BLaER1 (cell line): ENCODE data around the gene CLIC3.

ENCODE experiments used
- H3K27ac ChIP-seq: shearing (Covaris generic); formaldehyde crosslinking; 2 replicates; pipeline ENCODE4 v1.8.1; 2022
- H3K27me3 ChIP-seq: shearing (Covaris generic); formaldehyde crosslinking; 2 replicates; pipeline ENCODE4 v1.8.1; 2022
- H3K36me3 ChIP-seq: shearing (Covaris generic); formaldehyde crosslinking; 2 replicates; pipeline ENCODE4 v1.8.1; 2022
- H3K4me1 ChIP-seq: shearing (Covaris generic); formaldehyde crosslinking; 2 replicates; pipeline ENCODE4 v1.8.1; 2022
- H3K4me2 ChIP-seq: shearing (Covaris generic); formaldehyde crosslinking; 2 replicates; pipeline ENCODE4 v1.8.1; 2022
- H3K4me3 ChIP-seq: shearing (Covaris generic); formaldehyde crosslinking; 2 replicates; pipeline ENCODE4 v1.8.1; 2022
- H3K9ac ChIP-seq: shearing (Covaris generic); formaldehyde crosslinking; 2 replicates; pipeline ENCODE4 v1.8.1; 2022
- H3K9me3 ChIP-seq: shearing (Covaris generic); formaldehyde crosslinking; 2 replicates; pipeline ENCODE4 v1.8.1; 2022
- H4K20me1 ChIP-seq: shearing (Covaris generic); formaldehyde crosslinking; 2 replicates; pipeline ENCODE4 v1.8.1; 2022
- Cebpa-rat ChIP-seq: shearing (Covaris generic); IDR thresholded peaks from 2 replicates; pipeline ENCODE4 v1.8.1; 2022

Gene CLIC3

DNA sequence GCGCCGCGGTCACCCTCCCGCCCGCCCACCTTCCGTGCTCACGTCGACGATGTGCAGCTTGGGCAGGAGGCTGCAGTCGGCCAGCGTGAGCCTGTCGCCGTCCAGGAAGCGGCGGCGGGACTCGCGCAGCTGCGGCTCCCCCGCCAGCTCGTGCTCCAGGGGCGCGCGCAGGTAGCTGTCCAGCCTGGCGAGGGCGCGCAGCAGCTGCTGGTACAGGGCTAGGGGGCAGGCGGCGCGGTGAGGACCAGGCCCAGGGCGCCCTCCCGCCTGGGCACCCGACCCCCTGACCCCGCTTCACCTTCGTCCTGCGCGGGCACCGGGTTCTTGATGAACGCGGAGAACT is 1.5 kb downstream of the CLIC3 start:
- Histone ChIP-seq H3K9ac (no peak overlapping the region), H3K9me3 (no peaks in the 10 kb centered on the region), H3K4me2 (peak overlapping the region; percentile 84; the same call in 1 of the 2 replicates), H3K27me3 (no peaks in the 10 kb centered on the region), H3K4me3 (no peak overlapping the region), H3K4me1 (peaks cover 72% of the 10 kb centered on the region), H4K20me1 (peaks cover 24% of the 10 kb centered on the region), H3K27ac (no peak overlapping the region), H3K36me3 (peaks cover 15% of the 10 kb centered on the region)
- TF ChIP-seq Cebpa-rat, result no peak

DNA sequence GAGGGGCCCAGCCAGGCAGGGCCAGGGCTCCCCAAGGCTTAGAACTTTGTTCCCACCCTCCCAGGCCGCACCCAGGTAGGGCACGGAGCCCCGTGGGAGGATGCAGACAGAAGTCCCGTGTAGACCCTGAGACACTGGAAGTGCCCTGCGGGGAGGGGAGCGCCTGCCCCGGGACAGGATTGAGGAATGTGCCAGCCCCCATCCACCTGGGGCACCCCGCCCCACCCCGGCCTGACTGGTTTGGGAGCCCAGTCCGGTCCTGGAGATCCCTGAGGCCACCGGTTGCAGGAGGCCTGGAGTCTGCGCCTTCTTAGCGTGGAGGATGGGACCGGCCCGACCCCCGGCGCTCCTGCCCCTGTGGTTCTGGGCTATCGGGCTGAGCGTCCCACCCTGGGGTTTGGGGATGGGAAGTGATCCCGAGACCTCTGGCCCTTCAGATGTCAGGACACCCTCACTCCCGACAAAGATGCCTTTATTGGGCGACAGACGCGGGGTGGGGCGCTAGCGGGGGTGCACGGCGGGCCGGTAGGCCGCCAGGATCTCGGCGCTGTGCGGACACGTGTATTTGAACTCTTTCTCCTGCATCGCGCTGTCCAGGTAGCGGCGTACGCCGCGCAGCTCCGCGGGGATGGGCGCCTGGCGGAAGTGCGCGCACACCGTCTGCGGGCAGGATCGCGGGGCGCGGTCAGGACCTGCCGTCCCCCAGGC is 2.0 kb downstream of the CLIC3 start:
- Histone ChIP-seq H3K4me1 (peaks cover 67% of the 10 kb centered on the region), H3K9me3 (no peaks in the 10 kb centered on the region), H3K9ac (no peak overlapping the region), H3K27me3 (no peaks in the 10 kb centered on the region), H3K27ac (no peak overlapping the region), H3K36me3 (peaks cover 15% of the 10 kb centered on the region), H3K4me3 (no peak overlapping the region), H3K4me2 (peak overlapping the region; percentile 99), H4K20me1 (peaks cover 24% of the 10 kb centered on the region)
- no peak for TF ChIP-seq Cebpa-rat

DNA sequence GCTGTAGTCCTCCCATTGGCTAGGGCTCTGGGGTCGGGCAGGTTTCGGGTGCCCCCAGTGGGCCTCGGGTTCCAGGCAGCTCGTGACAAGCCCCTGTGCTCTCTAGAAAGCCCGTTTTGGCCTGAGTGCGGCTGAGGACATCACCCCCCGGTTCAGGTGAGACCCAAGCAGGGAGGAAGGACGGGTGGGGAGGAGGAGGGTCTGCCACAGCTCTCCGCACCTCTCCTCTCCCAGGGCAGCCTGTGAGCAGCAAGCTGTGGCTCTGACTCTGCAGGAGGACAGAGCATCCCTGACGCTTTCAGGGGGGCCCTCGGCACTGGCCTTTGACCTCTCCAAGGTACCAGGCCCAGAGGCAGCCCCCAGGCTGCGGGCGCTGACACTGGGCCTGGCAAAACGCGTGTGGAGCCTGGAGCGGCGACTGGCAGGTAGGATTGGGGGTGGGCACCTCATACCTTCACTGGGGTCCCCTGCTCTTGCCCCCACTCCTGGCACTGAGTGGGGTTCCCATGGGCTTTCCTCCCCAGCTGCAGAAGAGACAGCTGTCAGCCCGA is 3.5 kb downstream of the CLIC3 start:
- H4K20me1 ChIP-seq, result peaks cover 24% of the 10 kb centered on the region
- peaks cover 55% of the 10 kb centered on the region for H3K4me1 ChIP-seq
- H3K27ac ChIP-seq, result peak overlapping the region; percentile 87

GRCh38 chr9:136991993-136992818 is 4.2 kb downstream of the CLIC3 start, which contains the start of gene PAXX:
TSS of gene PAXX (plus strand) at chr9:136992422. CDS start at chr9:136992444, 22 bp downstream.
- H3K27me3 ChIP-seq, result peaks cover 1% of the 10 kb centered on the region
- no peaks in the 10 kb centered on the region for H3K9me3 ChIP-seq
- H4K20me1 ChIP-seq, result peaks cover 24% of the 10 kb centered on the region
- peak within 1 kb of the TSS; percentile 82 for H3K4me3 ChIP-seq
- peak within 1 kb of the TSS; percentile 89 for H3K9ac ChIP-seq
- peak within 1 kb of the TSS; percentile 99 for H3K4me2 ChIP-seq
- H3K27ac ChIP-seq, result peak within 1 kb of the TSS; percentile 87
- peaks cover 48% of the 10 kb centered on the region for H3K4me1 ChIP-seq
- peaks cover 15% of the 10 kb centered on the region for H3K36me3 ChIP-seq
- no peak for TF ChIP-seq Cebpa-rat

More for the DNA sequence above, 3.5 kb downstream of the CLIC3 start:
- no peak for TF ChIP-seq Cebpa-rat
- Histone ChIP-seq H3K9me3 (no peaks in the 10 kb centered on the region), H3K9ac (peak overlapping the region; percentile 89), H3K27me3 (no peaks in the 10 kb centered on the region; the same call in 1 of the 2 replicates), H3K36me3 (peaks cover 15% of the 10 kb centered on the region), H3K4me3 (peak overlapping the region; percentile 82), H3K4me2 (peak overlapping the region; percentile 99)

DNA sequence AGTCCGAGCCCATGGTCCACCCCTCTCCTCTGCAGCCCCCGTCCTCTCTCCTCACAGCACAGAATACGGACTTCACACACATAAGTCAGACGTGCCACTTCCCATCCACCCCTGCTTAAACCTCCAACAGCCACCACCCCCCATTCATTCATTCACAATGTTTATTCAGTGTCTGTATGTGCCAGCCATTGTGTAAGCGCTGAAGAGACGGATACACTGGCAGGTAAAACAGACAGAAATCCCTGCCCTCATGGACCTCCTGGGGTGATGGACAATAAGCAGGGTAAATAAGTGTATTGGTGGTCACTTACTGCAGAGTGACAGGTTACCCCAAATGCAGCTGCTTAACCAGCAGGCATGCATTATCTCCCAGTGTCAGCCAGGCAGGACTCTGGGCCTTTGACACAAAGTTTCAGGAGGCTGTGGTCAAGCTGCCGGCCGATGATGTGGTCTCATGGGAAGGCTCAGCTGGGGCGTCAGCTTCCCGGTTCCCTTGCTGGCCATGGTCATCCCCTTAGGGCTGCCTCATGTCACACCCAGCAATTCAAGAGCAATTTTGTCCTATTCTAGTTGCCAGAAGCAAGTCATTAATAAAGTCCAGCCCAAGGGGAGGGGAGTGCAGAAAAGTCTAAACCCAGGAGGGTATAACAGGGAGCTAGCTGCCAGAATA is 6.0 kb downstream of the CLIC3 start:
- Histone ChIP-seq H3K27ac (no peak overlapping the region), H3K4me2 (no peak overlapping the region), H3K4me3 (no peak overlapping the region), H3K9me3 (no peaks in the 10 kb centered on the region), H4K20me1 (peaks cover 19% of the 10 kb centered on the region), H3K36me3 (peaks cover 15% of the 10 kb centered on the region), H3K9ac (no peak overlapping the region), H3K4me1 (peaks cover 30% of the 10 kb centered on the region), H3K27me3 (peaks cover 20% of the 10 kb centered on the region)
- TF ChIP-seq Cebpa-rat, result no peak

GRCh38 chr9:136988872-136989271 is 7.5 kb downstream of the CLIC3 start:
- H3K9me3 ChIP-seq, result no peaks in the 10 kb centered on the region
- H3K27ac ChIP-seq, result no peak overlapping the region

GRCh38 chr9:136985853-136986252 is 10.5 kb downstream of the CLIC3 start:
- H3K36me3 ChIP-seq, result no peaks in the 10 kb centered on the region
- H3K9me3 ChIP-seq, result no peaks in the 10 kb centered on the region
- no peak overlapping the region for H3K4me2 ChIP-seq
- no peak overlapping the region for H3K4me3 ChIP-seq
- H3K27ac ChIP-seq, result no peak overlapping the region
- no peak for TF ChIP-seq Cebpa-rat
- H3K4me1 ChIP-seq, result peaks cover 10% of the 10 kb centered on the region
- H4K20me1 ChIP-seq, result no peaks in the 10 kb centered on the region
- peaks cover 53% of the 10 kb centered on the region for H3K27me3 ChIP-seq
- no peak overlapping the region for H3K9ac ChIP-seq

More at GRCh38 chr9:136988872-136989271, 7.5 kb downstream of the CLIC3 start:
- Histone ChIP-seq H3K4me2 (no peak overlapping the region), H3K36me3 (peaks cover 8% of the 10 kb centered on the region), H3K27me3 (peaks cover 35% of the 10 kb centered on the region), H4K20me1 (peaks cover 14% of the 10 kb centered on the region), H3K4me1 (peaks cover 20% of the 10 kb centered on the region), H3K4me3 (no peak overlapping the region), H3K9ac (no peak overlapping the region)
- TF ChIP-seq Cebpa-rat, result no peak

GRCh38 chr9:136985027-136985602 is 11.3 kb downstream of the CLIC3 start:
- H3K4me2 ChIP-seq, result no peak overlapping the region
- H3K9ac ChIP-seq, result no peak overlapping the region
- H3K4me3 ChIP-seq, result no peak overlapping the region
- no peaks in the 10 kb centered on the region for H3K36me3 ChIP-seq
- no peaks in the 10 kb centered on the region for H3K9me3 ChIP-seq
- H4K20me1 ChIP-seq, result no peaks in the 10 kb centered on the region
- H3K4me1 ChIP-seq, result peaks cover 10% of the 10 kb centered on the region
- no peak for TF ChIP-seq Cebpa-rat
- no peak overlapping the region for H3K27ac ChIP-seq
- H3K27me3 ChIP-seq, result peaks cover 53% of the 10 kb centered on the region

DNA sequence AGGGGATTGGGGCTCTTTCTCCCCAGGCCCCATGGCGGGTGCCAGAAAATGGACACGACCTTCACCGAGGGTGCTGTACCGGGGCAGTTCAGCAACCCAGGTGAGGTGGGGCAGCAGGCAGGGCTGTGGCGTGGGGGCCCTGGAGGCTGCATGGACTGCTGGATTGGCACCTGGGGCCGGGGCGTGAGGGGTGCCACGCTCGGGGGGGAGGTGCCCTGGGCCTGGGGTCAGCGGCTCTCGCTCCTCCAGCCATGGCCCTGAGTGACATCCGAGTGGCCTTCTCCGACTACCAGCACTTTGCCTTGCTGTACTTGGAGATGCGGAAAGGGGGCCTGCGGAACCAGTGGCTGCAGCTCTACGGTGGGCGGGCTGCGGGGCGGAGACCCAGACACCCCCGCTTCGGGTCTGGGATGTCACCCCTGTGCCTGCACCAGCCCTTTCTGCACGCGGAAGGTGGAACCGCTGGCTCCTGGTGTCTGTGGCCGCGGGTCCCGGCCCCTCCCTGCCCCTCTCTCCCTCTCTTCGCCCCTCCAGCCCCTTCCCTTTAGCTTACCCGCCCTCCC is 11.8 kb downstream of the CLIC3 start:
- Histone ChIP-seq H3K4me2 (no peak overlapping the region), H4K20me1 (no peaks in the 10 kb centered on the region), H3K27ac (no peak overlapping the region), H3K4me3 (no peak overlapping the region), H3K9me3 (no peaks in the 10 kb centered on the region), H3K36me3 (no peaks in the 10 kb centered on the region), H3K9ac (no peak overlapping the region), H3K4me1 (peaks cover 15% of the 10 kb centered on the region), H3K27me3 (peaks cover 53% of the 10 kb centered on the region)
- no peak for TF ChIP-seq Cebpa-rat
